PC-3 (cell line): ENCODE measurements around the gene MCHR2. TPM values are rescaled to one million over a fixed set of nuclear protein-coding genes. Genes with fewer than 3 reads are reported as not detected.

Experiments
- ATAC-seq: fragments of 200-7000 bp; cut with Tn5 transposase; 2 replicates; pipeline ENCODE4 v1.9.1; 2020; ENCODE audit warnings: mild to moderate bottlenecking, moderate library complexity
- BruUV-seq: library from RNA; stranded (reverse); fragments of 400-500 nt; replicated peaks from 2 replicates; lab custom pipeline; 2021; lab: Mats Ljungman, UMichigan
- CTCF ChIA-PET: fragments of 300-600 bp; sonication (Branson Sonifier 250); formaldehyde crosslinking; loops from one replicate; lab custom pipeline; 2022; ENCODE audit warnings: antibody characterized with exemption; lab: Charles Lee
- POLR2A ChIA-PET: fragments of 300-600 bp; sonication (Branson Sonifier 250); formaldehyde crosslinking; loops from one replicate; lab custom pipeline; 2022; ENCODE audit warnings: antibody characterized with exemption; ENCODE audit not compliant: unreplicated experiment; lab: Charles Lee
- DNase-seq: peaks from one replicate; pipeline ENCODE4 v3.0.0-alpha.2; 2015
- H2AFZ ChIP-seq: fragments of 300-600 bp; sonication (generic); 2 replicates; pipeline ENCODE4 v1.6.0; 2016; ENCODE audit warnings: antibody characterized with exemption, low read length
- H3F3A ChIP-seq: fragments of 300-600 bp; sonication (generic); one replicate; pipeline ENCODE4 v1.6.0; 2017; ENCODE audit warnings: antibody characterized with exemption, low read length, control low read depth, mild to moderate bottlenecking; ENCODE audit not compliant: unreplicated experiment
- H3K27ac ChIP-seq: fragments of 300-600 bp; sonication (generic); 2 replicates; pipeline ENCODE4 v1.5.1; 2016; ENCODE audit warnings: mild to moderate bottlenecking, low read length
- H3K27me3 ChIP-seq: fragments of 300-600 bp; sonication (generic); 2 replicates; pipeline ENCODE4 v1.6.1; 2016; ENCODE audit warnings: low read length, mixed read lengths
- H3K36me3 ChIP-seq: fragments of 300-600 bp; sonication (generic); 2 replicates; pipeline ENCODE4 v1.6.1; 2016; ENCODE audit warnings: low read depth, mixed run types, low read length, mixed read lengths
- H3K4me1 ChIP-seq: fragments of 300-600 bp; sonication (generic); 2 replicates; pipeline ENCODE4 v1.5.1; 2016; ENCODE audit warnings: low read length; ENCODE audit not compliant: insufficient read depth
- H3K4me2 ChIP-seq: fragments of 300-600 bp; sonication (generic); 2 replicates; pipeline ENCODE4 v1.6.0; 2016; ENCODE audit warnings: low read length
- H3K4me3 ChIP-seq: fragments of 300-600 bp; sonication (generic); 2 replicates; pipeline ENCODE4 v1.5.1; 2016; ENCODE audit warnings: mild to moderate bottlenecking, low read length, mixed read lengths
- H3K79me2 ChIP-seq: fragments of 300-600 bp; sonication (generic); 2 replicates; pipeline ENCODE4 v1.6.1; 2017; ENCODE audit warnings: low read length, mixed read lengths
- H3K9ac ChIP-seq: fragments of 300-600 bp; sonication (generic); 2 replicates; pipeline ENCODE4 v1.6.0; 2016; ENCODE audit warnings: mild to moderate bottlenecking, low read length
- H3K9me2 ChIP-seq: fragments of 300-600 bp; sonication (generic); replicated peaks from 2 replicates; pipeline ENCODE4 v1.6.1; 2016; ENCODE audit warnings: mixed run types, low read length, mixed read lengths
- H3K9me3 ChIP-seq: fragments of 300-600 bp; sonication (generic); 2 replicates; pipeline ENCODE4 v1.6.1; 2016; ENCODE audit warnings: low read length, mixed read lengths
- H4K20me1 ChIP-seq: fragments of 300-600 bp; sonication (generic); 2 replicates; pipeline ENCODE4 v1.6.1; 2016; ENCODE audit warnings: low read length, mixed read lengths
- EZH2 ChIP-seq: fragments of 300-600 bp; sonication (generic); IDR thresholded peaks from one replicate; pipeline ENCODE4 v1.6.1; 2017; ENCODE audit warnings: antibody characterized with exemption, mild to moderate bottlenecking, low read length; ENCODE audit not compliant: unreplicated experiment
- EZH2phosphoT487 ChIP-seq: fragments of 300-600 bp; sonication (generic); IDR thresholded peaks from 2 replicates; pipeline ENCODE4 v1.6.1; 2018; ENCODE audit warnings: mild to moderate bottlenecking, antibody characterized with exemption, low read length, borderline replicate concordance
- intact Hi-C: fragments of 100-400 bp; cut with micrococcal nuclease; formaldehyde crosslinking; loops from 2 replicates; pipeline ENCODE4 v1.9.0; 2023
- total RNA-seq: library from RNA; depleted of rRNA; stranded (reverse); fragments of >200 nt; gene quantifications from 2 replicates; pipeline ENCODE4 v1.2.3, GENCODE V29; 2014
- TF ChIP-seq, protein P1 (sequence below): fragments of 300-600 bp; sonication (generic); conservative IDR thresholded peaks from 2 replicates; pipeline ENCODE4 v1.5.1; 2017; ENCODE audit warnings: antibody characterized with exemption, low read depth, mild to moderate bottlenecking, low read length

MCHR2 gene
- total RNA-seq, 1 experiment from 2014 or later: not detected

DNA sequence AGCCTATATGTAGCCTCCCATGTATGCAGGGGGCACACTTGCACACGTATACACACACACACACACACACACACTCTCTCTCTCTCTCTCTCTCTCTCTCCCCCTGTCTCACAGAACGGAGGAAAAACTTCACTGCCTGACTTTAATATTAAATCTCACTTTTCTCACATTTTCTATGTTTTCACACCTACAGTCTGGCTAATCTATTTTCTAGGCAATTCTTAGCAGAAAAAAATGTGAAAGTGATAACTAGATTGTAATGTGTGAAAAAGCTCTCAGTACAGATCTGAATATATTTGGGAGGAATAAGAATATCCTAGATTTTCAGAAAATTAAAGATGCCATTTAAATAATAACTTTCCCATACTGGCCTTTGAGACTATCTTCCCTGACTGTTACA, 120.9 kb downstream of the MCHR2 start:
- POLR2A ChIA-PET: no interaction called here

GRCh38 chr6:99871641-99872040, 122.4 kb downstream of the MCHR2 start:
- ChIA-PET POLR2A (no interaction called here), CTCF (no interaction called here)
- Histone ChIP-seq H2AFZ (no peak overlapping the region), H3K4me1 (no peaks in the 10 kb centered on the region), H3K79me2 (no peaks in the 10 kb centered on the region), H3K9ac (no peak overlapping the region), H4K20me1 (no peaks in the 10 kb centered on the region), H3K27ac (no peak overlapping the region), H3K9me2 (no peaks in the 10 kb centered on the region), H3K36me3 (no peaks in the 10 kb centered on the region), H3F3A (no peaks in the 10 kb centered on the region), H3K4me3 (no peak overlapping the region), H3K4me2 (no peak overlapping the region), H3K27me3 (peaks cover 35% of the 10 kb centered on the region), H3K9me3 (no peaks in the 10 kb centered on the region)
- intact Hi-C loops: loop anchor here (1.0 kb wide), 1 partner anchor 228 kb away; no protein-coding TSS in a partner anchor
- no TSS peak for BruUV-seq
- DNase-seq: no peak
- TF ChIP-seq EZH2: no peak
- no peak for TF ChIP-seq EZH2phosphoT487
- TF ChIP-seq, protein P1, sequence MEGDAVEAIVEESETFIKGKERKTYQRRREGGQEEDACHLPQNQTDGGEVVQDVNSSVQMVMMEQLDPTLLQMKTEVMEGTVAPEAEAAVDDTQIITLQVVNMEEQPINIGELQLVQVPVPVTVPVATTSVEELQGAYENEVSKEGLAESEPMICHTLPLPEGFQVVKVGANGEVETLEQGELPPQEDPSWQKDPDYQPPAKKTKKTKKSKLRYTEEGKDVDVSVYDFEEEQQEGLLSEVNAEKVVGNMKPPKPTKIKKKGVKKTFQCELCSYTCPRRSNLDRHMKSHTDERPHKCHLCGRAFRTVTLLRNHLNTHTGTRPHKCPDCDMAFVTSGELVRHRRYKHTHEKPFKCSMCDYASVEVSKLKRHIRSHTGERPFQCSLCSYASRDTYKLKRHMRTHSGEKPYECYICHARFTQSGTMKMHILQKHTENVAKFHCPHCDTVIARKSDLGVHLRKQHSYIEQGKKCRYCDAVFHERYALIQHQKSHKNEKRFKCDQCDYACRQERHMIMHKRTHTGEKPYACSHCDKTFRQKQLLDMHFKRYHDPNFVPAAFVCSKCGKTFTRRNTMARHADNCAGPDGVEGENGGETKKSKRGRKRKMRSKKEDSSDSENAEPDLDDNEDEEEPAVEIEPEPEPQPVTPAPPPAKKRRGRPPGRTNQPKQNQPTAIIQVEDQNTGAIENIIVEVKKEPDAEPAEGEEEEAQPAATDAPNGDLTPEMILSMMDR: no peak
- ATAC-seq: no peak

More for the DNA sequence above, 120.9 kb downstream of the MCHR2 start:
- no peak overlapping the region for H3K27ac ChIP-seq
- no peaks in the 10 kb centered on the region for H3K79me2 ChIP-seq
- peaks cover 45% of the 10 kb centered on the region for H3K27me3 ChIP-seq
- ATAC-seq (no peak), DNase-seq (no peak)
- BruUV-seq: no TSS peak
- CTCF ChIA-PET: no interaction called here
- H3F3A ChIP-seq: no peaks in the 10 kb centered on the region
- intact Hi-C loops: no loop called here
- no peaks in the 10 kb centered on the region for H3K9me2 ChIP-seq
- no peaks in the 10 kb centered on the region for H4K20me1 ChIP-seq
- H3K4me2 ChIP-seq: no peak overlapping the region
- TF ChIP-seq, protein P1: no peak
- TF ChIP-seq EZH2 (no peak), EZH2phosphoT487 (no peak)
- H2AFZ ChIP-seq: no peak overlapping the region
- no peak overlapping the region for H3K4me3 ChIP-seq
- no peak overlapping the region for H3K9ac ChIP-seq
- no peaks in the 10 kb centered on the region for H3K4me1 ChIP-seq
- H3K36me3 ChIP-seq: no peaks in the 10 kb centered on the region
- no peaks in the 10 kb centered on the region for H3K9me3 ChIP-seq
